ENCODE results near the gene RPS6KA2.
"Not testable (repeated sequence)": the region's sequence is repeated elsewhere in the genome, so short reads cannot be mapped to it uniquely, and the experiment has no call there.

Gene RPS6KA2

DNA sequence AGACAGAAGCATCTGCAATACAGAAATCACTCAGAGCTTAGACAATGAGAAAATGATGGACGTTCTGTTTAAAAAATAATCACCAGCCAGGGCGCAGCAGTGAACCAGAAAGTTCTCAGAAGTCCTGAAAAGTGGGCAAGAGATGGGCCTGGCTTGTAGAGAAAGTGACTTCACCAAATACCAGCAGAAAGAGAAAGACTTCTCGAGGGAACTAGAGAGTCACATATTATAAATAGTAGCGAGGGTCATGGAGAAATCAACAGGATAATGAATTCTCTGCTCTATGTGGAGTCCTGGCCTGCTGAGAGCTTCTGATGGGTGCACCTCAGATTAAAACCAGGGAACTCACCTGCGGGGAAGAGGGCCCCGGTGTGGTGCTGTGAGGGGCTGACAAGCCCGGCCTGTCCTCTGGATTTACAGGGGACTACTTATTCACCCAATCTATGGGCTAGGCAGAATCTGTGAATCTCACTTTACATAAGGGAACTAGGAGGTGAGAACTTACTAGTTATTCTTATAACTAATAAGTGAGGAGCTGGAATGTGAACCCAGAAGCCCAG is 35.0 kb downstream of the RPS6KA2 start:
- DNase-seq (ENCODE audit: low read depth in 3 of 3) = no peak

GRCh38 chr6:166591026-166591425 is 36.0 kb downstream of the RPS6KA2 start:
- no peak for DNase-seq (ENCODE audit: low read depth in 3 of 3)

- no peak for DNase-seq (ENCODE audit: low read depth in 3 of 3)
These were observed 37.1 kb downstream of the RPS6KA2 start for GRCh38 chr6:166589786-166590574.

GRCh38 chr6:166589337-166589731 is 37.7 kb downstream of the RPS6KA2 start:
- no peak for DNase-seq (ENCODE audit: low read depth in 3 of 3)

DNA sequence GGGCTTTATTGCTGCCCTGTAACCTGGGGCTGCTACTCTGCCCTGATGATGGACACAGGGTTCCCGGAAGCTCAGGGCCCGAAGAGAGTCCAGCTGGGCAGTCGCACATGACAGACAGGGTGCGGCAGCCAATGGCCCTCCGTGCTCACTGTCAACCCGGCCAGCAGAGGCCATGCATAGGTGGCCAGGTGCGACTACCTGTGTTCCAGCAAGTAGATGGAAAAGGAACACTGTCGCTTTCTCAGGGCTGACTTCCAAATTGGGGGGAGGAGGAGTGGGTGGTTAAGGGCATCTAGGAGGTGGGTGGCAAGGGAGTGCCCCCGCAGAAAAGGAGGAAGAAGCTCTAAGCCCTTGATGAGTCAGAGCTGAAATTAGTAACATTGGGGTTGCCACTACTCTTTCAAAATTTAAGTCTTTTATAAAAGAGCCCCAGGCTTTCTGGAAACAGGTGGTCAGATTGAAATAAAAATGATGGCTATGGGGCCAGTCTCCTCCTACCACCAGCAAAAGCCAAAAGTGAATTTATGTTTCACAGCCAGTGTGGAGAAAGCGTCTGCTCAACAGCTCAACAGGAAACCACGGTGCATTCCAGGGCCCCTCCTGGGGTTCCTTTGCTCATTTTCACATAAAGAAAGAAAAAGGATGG is 38.2 kb downstream of the RPS6KA2 start:
- DNase-seq (ENCODE audit: low read depth in 3 of 3) = no peak

DNA sequence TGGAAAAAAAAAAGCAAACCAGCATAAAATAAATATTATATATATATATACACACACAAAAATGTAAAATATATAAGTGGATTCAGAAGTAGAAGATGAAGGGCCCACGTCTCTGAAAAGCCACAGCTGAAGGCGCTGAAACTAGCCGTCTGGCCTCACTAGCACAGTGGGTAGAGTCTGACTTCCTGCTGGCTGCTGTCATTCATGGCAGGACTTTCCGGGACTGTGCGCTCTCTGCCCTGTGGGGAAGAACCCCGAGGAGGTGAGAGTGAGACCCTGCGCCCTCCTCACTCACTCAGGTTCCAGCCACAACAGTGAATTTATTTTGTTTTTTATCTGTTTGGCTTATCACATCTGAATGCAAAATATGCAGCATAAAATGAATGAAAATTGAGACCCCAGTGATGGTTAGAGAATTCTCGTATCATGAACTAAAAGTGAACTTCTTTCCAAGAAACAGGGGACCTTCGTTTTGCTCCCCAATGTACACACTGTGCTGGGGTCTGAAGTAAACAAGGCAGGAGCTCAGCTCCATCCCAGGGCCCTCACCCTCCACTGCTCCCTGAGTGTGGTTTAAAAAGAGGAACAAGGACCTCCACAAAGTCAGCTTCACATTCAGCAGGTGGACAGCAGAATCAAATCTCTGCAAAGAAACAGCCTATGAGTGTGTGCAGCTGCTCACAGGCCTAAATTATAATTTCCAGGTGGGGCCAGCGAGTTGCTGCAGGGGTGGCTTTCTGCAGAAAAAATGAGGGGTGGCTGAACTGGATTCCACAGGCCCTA is 39.2 kb downstream of the RPS6KA2 start:
- DNase-seq (ENCODE audit: low read depth in 3 of 3) = no peak

DNA sequence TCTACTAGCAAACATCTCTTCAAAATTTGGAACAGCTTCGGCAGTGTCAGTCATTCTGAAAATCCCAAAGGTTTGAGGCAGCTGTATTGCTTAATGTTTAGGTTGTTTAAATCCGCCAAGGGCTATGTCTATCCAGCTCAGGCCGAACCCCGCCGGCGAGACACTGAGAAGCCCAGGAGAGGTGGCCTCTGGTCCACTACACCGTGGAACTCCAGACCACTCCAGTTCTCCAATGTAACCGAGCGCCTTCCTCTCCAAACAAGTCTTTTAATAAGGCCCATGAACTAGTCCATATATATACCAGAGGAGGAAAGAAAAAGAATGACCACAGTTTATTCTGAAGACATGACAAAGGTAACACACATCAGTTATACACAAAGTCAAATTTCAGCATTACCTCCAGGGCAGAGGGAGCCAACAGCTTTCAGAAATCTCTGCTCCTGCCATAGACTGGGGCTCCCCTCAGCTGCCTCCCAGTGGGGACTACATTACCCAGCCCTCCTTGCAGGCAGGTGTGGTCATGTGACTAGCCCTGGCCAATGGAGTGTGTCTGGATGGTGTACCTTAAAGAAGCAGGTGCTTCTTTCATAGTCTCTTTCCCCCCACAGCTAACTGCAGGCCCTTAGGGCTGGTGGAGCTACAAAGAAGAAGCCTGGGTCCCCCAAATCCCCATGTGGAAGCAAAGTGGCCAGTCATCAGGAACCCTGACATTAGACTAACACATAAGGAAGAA is 40.5 kb downstream of the RPS6KA2 start, which contains the start of gene RAMACL:
TSS of gene RAMACL (minus strand) at position 255 of the 733 bp plus-strand sequence. CDS start at position 54, 201 bp downstream.
- peak; percentile 7 to 32 (median 12) for DNase-seq (ENCODE audit: low read depth in 3 of 3)

DNA sequence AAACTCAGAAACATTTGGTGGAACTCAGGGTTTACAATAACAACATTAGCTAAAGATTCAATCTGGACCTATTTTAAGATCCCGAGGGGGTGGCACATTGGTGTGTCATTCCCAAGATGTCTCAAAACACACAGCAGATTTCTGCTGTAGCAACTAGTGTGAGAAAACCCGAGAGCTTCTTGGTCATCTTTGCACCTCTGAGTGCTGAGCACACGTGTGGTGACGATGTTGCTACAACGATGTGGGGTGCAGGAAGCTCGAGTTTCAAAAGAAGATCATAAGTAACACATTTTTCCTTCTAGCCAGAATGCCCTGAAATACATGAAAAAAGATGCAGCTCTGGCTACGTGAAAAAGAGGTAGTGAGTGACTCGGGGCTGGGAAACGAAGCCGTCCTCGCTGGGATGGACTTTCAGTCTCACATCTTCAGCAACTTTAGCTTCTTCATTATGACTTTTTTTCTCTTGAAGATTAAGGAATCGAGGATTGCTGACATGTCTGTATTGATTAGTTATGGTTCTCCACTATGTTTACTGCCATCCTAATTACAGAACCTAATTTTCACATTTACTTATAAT is 42.1 kb downstream of the RPS6KA2 start:
- DNase-seq (ENCODE audit: low read depth in 3 of 3) = no peak

- no peak for DNase-seq (ENCODE audit: low read depth in 3 of 3)
These were observed 42.9 kb downstream of the RPS6KA2 start for GRCh38 chr6:166584155-166584554.

GRCh38 chr6:166583230-166583965 is 43.7 kb downstream of the RPS6KA2 start:
- no peak for DNase-seq (ENCODE audit: low read depth in 3 of 3)

DNA sequence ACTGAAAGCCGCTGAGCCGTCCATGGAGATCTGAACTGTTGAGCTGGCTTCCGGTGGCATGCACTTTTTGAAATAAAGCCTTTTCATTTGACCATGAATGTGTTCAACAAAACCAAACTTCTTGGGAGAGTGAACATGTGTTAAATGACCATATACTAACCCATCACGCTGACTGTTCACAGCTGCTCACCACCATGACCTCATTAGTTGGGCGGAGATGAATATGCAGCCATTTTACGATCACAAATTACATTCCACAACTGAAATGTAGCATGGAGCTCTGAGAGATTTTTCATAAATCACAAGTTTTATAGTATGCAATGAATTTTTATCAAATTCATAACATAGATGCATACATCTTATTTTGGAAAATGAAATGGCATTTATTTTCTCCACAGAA is 44.8 kb downstream of the RPS6KA2 start:
- no peak for DNase-seq (ENCODE audit: low read depth in 3 of 3)

DNA sequence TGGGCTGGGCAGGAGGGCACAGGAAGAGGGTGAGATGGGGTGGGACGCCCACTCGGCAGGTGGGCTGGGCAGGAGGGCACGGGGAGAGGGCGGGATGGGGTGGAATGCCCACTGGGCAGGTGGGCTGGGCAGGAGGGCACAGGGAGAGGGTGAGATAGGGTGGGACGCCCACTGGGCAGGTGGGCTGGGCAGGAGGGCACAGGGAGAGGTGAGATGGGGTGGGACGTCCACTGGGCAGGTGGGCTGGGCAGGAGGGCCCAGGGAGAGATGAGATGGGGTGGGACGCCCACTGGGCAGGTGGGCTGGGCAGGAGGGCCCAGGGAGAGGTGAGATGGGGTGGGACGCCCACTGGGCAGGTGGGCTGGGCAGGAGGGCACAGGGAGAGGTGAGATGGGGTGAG is 45.2 kb downstream of the RPS6KA2 start:
- DNase-seq (ENCODE audit: low read depth in 3 of 3) = not testable (repeated sequence)

GRCh38 chr6:166581091-166581511 is 46.0 kb downstream of the RPS6KA2 start:
- DNase-seq (ENCODE audit: low read depth in 3 of 3) = no peak

DNA sequence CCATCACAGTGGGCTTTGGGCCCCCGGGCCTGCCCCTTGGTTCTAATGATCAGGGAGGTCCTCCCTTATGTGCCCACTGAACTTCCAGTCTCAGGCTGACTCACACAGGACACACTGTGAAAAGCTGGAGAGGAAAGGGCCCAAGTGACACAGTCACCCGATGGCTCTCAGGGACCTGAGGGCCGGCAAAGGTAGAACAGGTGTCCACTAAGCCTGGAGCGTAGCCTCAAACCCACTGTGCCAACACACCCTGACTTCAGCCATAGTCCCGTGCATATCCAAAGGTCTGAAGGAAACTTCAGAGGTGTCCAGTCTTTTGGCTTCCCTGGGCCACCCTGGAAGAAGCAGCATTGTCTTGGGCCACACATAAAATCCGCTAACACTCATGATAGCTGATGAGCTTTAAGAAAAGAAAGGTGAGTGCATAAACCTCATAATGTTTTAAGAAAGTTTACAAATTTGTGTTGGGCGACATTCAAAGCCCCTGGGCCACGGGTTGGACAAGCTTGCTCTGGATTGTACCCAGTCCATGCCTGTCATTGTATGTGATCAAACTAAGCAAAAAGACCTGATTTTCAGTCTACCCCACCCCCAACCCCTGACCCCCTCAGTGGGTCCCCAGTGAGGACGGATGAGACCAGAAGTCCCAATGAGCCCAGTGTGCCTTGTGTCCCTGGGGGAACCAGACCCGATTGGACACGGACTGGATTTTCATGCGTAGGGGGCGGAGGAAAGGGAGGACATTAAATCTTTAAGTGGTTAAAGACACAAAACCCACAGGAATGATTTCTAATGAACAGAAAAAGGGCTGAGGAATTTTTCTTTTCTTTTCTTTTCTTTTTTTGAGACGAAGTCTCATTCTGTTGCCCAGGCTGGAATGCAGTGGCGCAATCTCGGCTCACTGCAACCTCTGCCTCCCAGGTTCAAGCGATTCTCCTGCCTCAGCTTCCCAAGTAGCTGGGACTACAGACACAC is 46.7 kb downstream of the RPS6KA2 start:
- no peak for DNase-seq (ENCODE audit: low read depth in 3 of 3)

GRCh38 chr6:166579237-166579850 is 47.7 kb downstream of the RPS6KA2 start:
- no peak for DNase-seq (ENCODE audit: low read depth in 3 of 3)

GRCh38 chr6:166578536-166579236 is 48.4 kb downstream of the RPS6KA2 start:
- DNase-seq (ENCODE audit: low read depth in 3 of 3) = no peak

DNA sequence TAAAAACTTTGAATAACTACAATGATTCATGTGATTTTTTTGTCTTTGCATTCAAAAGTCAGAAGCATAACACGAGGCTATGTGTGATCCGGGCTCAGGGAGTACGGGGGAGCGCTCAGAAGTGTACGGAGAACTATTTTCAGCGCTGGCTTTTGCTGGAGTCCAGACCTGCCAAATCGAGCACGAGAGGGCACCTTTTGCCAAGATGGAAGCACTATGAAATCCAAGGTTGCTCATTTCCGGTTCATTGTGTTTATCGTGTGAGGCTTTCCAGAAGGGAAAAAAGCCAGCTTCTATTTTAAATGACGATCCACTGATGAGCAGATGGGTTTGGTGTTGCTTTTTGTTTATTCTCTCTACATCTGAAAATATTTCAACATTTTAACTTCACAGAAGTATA is 51.8 kb downstream of the RPS6KA2 start:
- no peak for DNase-seq (ENCODE audit: low read depth in 3 of 3)

All from stimulated activated CD4-positive, alpha-beta T cell treated with anti-CD3 and anti-CD28 coated beads, TNF-alpha, amount 100 ng/mL, for 24 hours (primary cell).